GM21526 (cell line): ENCODE measurements around the gene ADSS1.

ENCODE experiments used
- ATAC-seq: cut with Tn5 transposase; IDR thresholded peaks from one replicate; pipeline ENCODE4 v1.9.1; 2021; ENCODE audit warnings: moderate library complexity; ENCODE audit not compliant: unreplicated experiment, low FRiP score

The ADSS1 gene

DNA sequence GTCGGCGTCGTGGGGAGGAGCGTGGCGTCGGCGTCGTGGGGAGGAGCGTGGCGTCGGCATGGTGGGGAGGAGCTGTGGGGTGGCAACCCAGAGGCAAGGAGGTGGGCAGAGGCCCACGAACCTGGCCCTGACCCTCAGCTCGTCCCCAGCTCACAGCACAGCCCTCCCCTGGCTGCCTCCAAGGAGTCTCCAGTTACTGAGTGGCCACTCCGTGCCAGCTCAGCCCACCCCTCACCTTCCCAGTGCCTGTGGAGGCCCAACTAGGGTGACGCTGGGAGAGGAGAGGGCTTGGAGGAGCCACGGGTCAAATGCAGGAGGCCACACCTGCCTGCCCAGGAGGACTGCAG is 5.8 kb downstream of the ADSS1 start:
- ATAC-seq, result no peak

DNA sequence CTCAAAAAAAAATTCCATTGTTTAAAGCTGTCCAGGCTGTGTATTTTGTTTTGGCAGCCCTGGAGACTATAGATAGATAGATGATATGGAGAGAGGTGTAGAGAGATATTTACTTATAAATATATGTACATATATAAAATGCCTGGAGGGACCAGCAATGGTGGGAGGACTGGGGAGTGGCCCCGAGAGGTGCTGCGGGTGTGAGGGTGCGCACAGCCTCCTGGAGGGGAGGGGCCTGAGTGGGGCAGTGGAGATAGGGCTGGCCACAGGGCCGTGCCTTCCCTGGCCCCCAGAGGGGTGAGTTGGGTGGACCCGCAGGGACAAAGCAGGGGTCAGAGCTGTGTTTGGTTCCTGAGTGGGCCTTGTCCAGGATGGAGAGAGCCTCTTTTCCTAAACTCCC is 6.5 kb downstream of the ADSS1 start:
- no peak for ATAC-seq

DNA sequence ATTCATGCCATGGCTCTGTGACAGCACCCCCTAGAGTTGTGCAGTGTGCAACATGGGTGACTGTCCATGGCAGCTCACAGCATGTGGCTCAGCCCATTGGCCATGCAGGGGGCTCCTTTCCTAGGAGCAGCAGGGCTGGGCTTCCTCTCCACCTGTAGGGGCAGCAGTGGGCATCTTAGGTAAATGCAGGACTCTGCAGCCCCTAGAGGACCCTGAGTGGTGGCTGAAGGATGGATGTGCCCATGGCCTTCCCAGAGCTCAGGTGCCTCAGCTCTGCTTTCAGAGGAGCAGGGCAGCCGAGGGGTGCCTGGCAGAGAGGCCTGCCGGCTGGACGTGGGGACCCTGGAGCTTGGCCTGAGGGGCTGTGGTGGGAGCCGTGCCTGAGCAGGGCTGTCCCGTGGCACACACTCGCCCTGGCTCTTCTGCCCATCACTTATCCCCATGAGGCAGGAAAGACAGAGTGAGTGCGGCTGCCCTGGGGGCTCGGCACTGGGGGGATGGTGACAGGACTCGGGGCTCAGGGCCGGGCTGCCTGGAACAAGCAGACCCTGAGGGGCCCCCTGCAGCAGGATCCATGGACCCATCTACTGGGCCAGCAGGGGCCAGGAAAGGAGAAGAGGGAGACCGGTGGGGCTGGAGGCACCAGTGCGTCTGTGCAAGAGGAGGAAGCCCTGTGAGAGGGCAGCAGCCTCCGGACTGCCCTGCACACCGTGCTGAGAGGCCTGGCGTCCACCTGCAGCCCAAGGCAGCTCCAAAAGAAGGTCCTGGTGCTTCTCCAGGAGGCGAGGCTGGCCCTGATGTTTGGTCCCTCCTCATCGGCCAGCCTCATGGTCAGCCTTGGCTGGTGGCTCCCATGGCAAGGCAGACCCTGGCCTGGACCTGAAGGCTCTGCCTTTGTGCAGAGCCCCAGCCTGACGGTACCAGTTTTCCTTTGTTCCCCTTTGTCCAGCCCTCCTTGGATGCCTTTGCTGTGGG is 7.6 kb downstream of the ADSS1 start:
- no peak for ATAC-seq

DNA sequence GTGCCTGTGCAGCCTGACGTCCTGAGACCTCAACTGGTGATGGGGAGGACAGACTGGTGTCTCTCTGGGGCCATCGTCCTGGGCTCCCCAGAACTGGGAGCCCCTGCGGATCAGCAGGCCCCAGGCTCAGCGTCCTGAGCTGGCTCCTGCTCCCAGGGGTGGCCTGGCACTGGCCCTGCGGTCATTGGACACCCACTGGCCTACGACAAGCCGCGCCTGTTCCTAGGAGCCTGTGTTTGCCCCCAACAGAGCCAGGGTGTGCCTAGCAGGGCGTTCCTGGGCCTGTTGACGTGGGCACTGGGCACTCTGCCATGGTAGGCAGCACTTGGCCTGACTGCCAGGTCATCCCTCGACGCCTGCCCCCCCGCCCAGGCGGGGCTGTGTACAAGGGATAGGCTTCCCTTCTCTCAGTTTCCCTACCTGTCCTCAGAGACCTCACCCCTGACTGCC is 8.4 kb downstream of the ADSS1 start:
- no peak for ATAC-seq

DNA sequence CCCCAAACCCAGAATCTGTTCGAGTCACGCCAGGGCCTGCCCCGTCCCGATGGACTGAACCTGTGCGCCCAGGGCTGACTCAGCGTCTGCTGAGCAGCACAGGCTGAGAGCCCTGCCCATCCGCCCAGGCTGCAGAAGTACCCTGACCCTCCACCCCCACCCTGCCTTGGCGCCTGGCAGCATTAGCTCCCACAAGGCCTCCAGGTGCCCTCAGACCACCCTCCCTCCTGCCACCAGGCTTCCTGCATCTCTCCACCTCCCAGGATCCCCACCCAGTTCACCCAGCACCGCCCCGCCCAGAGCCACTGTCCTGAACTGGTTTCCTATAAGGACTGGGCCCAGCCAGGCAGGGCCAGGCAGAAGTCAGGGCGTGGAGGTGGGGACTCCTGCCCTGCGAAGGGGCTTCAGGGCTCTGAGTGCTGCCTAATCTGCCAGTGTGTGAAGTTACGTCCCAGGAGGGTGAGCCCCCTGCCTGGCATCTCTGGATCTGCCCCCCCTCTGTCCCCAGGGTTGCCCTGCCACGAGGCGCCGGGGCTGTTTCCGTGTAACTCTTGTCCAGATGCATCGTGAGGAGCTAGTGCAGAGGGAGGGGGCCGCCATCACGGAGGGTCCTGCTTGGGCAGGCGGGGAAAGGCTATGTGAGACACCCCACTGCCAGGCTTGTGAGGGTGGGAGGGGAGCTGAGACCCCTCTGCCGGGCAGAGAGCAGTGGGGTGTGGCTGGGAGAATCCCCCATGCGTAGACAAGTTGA is 9.1 kb downstream of the ADSS1 start:
- no peak for ATAC-seq

DNA sequence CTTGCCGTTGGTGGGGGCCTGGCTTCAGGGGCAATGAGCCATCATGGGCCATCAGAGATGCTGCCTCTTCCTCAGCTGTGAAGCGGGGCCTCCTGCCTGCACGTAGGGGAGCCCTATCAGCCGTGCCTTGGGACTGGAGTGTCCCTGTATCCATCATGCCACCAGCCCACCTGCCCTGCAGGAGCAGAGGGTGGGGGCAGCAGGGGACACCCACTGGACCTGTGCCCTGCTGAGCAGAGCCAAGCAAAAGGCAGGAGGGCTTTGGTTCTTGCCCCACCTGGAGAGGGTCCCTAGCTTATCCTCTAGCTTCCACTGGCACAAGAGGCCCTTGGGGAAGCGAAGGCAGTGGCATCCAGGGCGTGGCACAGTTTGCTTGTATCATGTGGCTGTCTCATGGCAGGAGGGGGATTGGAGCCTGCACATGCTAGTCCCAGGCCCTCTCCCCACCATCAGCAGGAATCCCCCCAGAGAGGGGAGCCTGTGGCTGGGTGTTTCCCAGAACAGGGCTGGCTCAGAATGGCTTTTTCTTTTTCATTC is 10.1 kb downstream of the ADSS1 start:
- no peak for ATAC-seq

DNA sequence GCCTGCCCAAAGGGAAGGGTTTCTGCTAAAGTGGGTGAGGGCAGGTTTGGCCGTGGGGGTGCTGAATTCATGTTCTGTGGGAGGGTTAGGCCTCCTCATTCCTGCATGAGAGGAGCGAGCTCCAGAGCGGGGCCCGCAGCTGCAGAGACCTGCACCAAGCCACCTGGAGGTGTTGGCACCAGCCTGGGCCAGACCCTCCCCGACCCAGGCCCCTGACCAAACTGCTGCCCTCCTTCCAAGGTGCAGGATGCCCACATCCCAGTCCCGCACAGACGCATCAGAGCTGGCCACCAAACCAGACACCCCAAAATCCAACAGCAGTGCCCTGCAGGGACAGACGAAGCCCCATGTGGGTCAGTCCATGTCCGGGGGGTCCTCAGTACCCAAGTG is 10.6 kb downstream of the ADSS1 start:
- no peak for ATAC-seq

DNA sequence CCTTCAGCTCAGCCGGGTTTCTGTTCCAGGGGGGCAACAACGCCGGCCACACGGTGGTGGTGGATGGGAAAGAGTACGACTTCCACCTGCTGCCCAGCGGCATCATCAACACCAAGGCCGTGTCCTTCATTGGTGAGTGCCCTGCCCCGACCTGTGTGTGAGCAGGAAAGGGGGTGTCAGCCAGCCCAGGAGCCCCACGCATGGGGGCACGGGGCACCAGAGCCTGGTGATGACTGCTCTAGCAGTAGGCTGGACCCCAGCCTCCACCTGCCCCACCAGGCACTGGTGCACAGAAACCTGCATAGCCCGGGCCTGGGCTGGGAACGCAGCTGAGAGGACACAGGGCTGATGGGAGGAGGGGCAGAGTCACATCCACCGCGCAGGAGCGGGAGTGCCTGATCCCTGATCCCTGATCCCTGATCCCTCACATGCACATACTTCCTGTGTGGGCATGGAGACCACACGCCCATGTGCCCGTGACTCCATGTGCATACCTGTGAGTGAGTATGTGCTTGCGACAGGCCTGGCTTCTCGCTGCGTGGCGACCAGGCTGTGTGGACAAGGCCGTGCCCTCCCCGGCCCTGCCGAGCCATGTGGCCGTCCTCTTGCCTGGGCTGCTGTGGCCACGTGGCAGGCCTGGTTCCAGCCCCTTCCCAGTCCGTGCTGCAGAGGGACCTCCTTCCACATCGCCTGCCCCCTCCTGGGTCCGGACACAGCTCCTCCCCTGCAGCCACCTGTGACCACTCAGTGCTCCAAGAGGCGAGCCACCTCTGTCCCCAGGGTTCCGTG is 11.2 kb downstream of the ADSS1 start:
- ATAC-seq, result no peak

DNA sequence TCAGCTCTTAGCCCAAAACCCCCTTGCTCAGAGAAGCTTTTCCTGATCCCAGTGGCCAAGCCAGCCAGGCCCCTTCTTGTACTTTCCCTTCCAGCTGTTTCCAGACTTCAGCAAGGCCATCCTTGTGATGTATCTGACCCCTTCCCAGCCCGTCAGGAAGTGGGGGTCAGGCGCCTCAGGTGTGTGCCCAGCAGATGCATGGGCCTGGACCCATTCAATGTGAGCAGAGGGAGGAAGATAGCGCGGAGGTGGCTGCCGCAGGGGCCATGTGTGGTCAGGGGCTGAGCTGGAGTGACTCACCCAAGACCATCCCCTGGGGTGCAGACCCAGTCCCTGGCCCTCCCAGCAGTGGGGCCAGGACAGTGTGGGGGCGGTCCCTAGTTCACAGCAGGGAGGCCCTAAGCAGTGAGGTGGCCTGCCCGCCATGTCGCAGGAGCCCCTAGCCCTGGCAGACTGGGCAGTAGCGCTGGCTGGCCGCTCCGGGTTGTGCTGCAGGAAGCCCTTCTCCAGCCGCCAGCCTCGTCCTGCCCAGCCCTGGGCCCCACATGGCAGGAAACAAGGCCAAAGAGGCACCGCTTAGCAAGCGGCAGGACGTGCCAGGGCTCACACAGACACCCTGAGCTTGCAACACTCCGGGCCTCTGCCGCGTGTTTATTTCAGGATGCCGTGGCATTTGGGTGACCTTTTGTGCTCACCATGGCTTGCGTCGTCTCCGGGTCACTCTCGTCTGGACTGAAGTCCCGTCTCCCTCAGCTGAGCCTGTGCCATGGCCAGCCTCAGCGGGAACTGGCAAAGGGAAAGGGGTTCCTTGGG is 12.0 kb downstream of the ADSS1 start:
- ATAC-seq, result no peak

DNA sequence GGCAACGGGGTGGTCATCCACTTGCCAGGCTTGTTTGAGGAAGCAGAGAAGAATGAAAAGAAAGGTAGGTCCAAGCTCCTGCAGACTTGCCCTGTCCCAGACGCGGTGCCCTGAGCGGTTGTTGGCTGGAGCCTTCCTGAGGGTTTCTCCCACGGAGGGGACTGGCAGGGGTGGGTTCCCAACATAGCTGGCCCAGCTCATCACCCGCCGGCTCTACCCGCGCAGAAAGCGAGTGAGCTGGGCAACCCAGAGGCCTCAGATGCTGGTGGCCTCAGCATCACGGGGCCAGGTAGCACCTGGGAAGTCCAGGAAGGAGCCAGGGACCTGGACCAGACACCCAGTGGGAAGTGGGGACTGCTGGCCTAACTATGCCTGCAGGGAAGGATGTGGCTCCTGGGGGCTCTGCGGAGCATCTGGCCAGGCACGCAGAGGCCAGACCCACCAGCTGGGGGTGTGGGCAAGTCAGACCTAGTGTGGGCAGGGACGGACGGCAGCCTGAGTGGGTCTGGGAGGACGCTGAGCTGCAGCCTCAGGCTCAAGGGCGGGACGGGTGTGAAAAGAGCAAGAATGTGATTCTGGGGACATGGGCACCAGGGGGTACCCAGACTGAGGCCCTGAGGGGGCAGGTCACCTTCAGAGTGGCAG is 14.5 kb downstream of the ADSS1 start:
- no peak for ATAC-seq

DNA sequence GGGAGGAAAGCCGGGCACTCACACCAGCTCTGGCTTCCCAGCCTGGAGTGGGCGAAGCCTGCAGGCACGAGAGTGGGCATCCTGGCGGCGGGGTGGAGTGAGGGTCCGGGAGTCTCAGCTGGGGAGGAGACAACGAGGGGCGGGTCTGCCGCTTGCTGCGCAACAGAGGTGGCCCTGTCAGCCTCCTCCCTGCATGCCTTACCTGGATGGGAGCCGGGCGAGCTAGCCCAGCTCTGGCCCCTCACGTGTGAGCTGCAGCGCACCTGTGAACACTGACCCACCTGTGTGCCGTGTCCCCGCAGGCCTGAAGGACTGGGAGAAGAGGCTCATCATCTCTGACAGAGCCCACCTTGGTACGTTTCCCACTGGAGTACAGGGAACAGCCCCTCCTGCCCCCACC is 15.0 kb downstream of the ADSS1 start:
- no peak for ATAC-seq

DNA sequence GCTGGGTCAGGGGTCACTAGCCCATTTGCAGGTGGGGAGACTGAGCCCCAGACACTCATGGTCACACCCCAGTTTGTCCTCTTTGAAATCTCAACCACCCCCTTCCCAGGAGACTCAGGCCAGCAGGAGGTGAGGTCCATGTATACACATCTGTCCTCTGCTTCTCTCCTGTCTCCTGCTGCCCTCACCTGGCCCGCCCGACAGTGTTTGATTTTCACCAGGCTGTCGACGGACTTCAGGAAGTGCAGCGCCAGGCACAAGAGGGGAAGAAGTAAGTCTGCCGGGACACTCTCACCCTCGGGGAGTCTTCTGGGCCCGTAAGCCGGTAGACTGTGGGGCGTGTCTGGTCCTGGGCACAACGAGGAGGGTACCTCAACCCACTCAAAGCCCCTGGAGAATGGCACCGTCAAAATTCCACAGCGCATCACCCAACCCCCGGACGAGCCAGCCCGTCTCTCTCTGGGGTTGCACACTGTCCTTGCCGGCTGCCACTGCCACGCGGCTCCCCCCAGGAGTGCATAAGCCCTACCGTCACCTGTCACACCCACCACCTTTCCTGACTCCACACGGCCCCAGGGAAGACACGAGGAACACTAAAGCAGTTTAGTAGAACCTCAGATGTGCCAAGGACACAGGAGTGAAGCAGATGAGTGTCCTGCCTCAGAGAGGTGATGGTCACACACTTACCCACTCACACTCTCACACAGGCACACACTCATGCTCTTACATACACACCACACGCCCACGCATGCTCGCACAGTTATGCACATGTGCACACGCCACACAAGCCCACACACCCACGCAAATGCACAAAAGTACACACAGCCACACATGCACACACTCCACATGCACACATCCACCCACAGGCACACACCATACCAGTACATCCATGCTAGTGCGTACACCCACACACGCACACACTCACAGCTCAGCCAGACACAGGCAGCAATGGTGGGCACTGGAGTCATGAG is 15.8 kb downstream of the ADSS1 start:
- no peak for ATAC-seq

DNA sequence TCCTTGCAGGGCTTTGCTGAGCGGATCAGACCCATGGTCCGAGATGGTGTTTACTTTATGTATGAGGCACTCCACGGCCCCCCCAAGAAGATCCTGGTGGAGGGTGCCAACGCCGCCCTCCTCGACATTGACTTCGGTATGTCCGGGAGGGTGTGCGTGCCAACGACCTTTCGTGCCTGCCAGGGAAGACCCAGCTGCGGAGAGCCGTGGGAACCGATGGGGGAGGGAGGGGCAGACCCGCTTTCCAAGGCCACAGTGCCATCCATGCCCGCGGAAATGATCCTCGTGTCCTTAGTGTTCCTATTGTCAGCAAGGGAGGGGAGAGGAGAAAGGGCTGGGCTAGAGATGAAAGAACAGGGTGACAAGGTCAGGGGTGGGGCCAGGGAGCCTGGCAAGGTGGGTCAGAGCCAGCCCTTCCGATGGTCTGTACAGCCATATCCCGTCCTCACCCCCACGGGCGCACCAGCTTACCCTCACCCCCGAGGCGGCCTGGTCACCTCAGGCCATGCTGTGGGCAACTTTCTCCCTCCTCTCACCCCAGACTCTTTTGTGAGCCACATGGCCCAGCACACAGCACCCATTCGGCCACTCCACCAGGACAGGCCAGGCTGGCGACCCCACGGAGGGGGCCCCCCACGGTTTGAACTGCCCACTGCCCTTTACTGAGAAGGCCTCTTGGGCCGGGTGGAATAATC is 17.2 kb downstream of the ADSS1 start:
- ATAC-seq, result no peak

DNA sequence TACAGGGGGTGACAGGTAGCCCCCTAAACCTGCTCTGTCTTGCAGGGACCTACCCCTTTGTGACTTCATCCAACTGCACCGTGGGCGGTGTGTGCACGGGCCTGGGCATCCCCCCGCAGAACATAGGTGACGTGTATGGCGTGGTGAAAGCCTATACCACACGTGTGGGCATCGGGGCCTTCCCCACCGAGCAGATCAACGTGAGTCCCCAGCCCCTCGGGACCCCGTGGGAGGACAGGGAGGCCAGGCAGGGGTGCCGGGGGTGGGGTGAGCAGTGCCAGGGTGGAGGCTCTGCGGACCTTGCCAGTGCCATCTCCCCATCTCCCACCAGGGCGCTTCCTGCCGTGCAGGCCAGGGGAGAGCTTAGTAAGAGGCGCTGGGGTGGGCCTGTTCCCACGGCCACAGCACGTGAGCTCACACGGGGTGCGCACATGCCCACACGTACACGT is 17.8 kb downstream of the ADSS1 start:
- ATAC-seq, result no peak

DNA sequence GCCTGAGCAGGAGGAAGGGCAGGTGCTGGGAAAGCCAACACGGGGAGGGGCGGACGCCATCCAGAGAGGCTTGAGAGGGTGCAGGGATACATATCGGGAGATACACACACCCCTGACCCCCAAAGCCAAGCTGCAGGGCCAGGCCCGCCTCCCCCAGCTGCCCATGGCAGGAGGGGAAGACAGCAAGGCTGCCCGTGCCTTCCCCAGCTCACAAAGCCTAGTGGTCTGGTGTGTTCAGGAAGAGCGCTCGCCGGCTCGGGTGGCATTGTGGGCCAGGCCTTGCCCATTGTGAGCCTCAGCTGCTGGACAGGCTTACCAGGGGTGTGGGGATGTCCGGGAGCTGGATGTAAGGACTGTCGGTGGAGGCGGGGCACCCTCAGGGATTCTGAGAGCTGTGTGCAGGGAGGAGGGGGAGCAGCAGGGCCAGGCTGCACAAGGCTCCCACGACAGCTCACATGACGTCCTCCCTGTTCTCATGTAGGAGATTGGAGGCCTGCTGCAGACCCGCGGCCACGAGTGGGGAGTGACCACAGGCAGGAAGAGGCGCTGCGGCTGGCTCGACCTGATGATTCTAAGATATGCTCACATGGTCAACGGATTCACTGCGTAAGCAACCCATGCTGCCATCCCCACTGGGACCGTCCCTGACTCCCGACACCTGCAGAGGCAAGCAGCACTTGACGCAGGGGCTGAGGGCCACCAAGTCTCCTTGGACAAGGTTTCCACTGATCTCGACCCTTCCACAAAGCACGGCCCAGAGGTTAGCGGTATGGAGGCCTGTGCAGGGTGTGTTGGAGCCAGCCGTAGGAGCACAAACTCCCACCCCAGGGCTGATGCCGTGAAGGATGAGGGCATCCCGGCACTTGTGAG is 18.8 kb downstream of the ADSS1 start:
- ATAC-seq, result no peak

DNA sequence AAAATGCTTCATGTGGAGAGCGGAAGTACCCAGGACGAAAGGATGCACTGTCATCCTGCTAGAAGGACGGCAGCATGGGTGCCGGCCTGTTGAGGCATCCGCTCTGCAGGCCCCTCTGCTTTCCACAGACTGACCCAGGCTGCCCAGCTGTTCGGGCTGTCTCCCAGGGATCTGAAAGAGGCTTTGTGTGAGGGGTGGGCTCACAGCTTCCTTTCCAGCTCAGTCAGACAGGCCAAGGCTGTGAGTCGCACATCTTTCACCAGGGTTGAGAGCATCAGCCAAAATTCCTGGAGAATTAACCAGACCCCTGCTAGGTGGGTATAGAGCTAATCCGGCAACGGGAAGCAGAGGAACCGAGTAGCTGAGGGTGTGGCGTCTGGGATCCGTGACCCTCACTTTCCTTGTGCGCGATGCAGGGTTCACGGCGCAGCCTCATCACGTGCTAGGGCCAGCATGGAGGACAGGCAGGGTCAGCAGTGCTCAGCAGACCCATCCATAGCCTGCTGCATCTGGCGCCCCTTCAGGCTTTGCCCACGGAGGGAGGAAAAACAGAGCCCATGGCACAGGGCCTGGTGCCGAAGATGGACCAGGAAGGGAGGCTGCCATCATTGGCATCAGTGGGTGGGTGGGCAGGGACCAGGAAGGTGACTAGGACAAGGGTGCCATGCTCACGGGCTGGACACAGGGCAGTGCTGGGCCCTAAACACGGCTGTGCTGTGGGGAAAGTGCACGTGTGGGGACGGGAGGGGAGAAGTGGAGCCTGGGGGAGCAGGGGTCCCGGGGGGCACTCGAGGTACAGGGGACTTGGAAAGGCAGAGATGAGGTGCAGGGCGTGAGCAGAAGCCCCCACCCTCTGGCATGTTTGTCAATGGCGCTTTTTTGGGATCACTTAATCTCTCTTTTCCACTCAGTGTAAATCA is 19.7 kb downstream of the ADSS1 start:
- no peak for ATAC-seq
